Liver (tissue), 3 donors: ENCODE data around the gene BRD9.

Experiments
- GABPA ChIP-seq, 2 donors: IDR thresholded peaks in 1 of 2; conservative IDR thresholded peaks in 1 of 2; 2 replicates each; pipeline ENCODE4 v1.6.1; 2016; ENCODE audit warnings: antibody characterized with exemption in 2 of 2, mild to moderate bottlenecking in 1 of 2, moderate library complexity in 1 of 2
- TF ChIP-seq, protein P1 (sequence below): fragments of 150-350 bp; IDR thresholded peaks from 2 replicates; pipeline ENCODE4 v1.5.1; 2017; ENCODE audit warnings: improper control_type of control experiment, low read depth, low read length; ENCODE audit not compliant: missing input control
- donor health status: healthy.
- donor health status: healthy.

DNA sequence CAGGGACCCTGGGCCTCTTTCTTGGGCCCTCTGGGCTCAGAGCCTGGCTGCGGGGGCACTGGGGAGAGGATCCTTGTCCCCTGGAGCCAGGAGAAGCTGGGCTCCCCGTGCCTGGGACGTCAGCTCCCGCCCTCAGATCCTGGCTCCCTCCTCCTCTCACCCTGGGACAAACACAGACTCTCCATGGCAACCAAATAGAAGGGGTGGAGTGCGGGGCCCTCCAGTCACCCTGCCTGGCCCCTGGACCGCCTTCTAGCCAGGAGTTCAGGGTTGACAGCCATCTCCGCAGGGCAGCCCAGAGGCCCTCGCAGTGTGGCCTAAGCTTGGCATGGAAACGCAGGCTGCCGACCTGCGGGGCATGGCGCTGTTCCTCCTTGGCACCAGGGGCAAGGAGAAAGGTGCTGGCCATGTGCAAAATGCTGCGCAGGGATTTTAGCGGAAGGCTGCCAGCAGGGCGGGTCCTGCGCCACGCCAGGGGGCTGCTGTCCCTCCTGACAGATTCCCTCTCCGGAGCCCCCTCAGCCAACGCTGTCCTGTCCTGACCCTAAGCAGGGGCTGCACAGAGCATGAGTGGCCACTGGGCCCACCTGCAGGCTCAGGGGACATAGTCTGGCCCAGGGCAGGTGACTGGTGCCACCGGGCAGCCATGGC, 42.8 kb downstream of the BRD9 start:
- TF ChIP-seq, protein P1, sequence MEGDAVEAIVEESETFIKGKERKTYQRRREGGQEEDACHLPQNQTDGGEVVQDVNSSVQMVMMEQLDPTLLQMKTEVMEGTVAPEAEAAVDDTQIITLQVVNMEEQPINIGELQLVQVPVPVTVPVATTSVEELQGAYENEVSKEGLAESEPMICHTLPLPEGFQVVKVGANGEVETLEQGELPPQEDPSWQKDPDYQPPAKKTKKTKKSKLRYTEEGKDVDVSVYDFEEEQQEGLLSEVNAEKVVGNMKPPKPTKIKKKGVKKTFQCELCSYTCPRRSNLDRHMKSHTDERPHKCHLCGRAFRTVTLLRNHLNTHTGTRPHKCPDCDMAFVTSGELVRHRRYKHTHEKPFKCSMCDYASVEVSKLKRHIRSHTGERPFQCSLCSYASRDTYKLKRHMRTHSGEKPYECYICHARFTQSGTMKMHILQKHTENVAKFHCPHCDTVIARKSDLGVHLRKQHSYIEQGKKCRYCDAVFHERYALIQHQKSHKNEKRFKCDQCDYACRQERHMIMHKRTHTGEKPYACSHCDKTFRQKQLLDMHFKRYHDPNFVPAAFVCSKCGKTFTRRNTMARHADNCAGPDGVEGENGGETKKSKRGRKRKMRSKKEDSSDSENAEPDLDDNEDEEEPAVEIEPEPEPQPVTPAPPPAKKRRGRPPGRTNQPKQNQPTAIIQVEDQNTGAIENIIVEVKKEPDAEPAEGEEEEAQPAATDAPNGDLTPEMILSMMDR = no peak
- TF ChIP-seq GABPA (IDR thresholded peaks at IDR 0.05 in 1 of 2, conservative IDR thresholded peaks at IDR 0.05 in 1 of 2) = no peak
